ENCODE results near the gene CELF3.
A peak's percentile ranks its signal among the peaks of the same experiment; 100 is the strongest.

CELF3 gene

GRCh38 chr1:151733126-151733525 lies 16.5 kb upstream of the CELF3 start:
- Histone ChIP-seq H3K4ac (ENCODE audit: low read depth in 1 of 2, low read length in 2 of 2) (no peak overlapping the region), H3K9me3 (ENCODE audit: control insufficient read depth, low read length) (peaks cover 6% of the 10 kb centered on the region), H4K8ac (ENCODE audit: low read length) (no peak overlapping the region), H2AK5ac (ENCODE audit: low read length, severe bottlenecking) (no peak overlapping the region), H3K4me1 (ENCODE audit: control insufficient read depth, insufficient read depth, low read depth, low read length) (peaks cover 7% of the 10 kb centered on the region), H2BK12ac (ENCODE audit: low read length in 2 of 2) (no peak overlapping the region), H3K79me1 (replicated peaks; ENCODE audit: low read length, poor library complexity, severe bottlenecking) (no peaks in the 10 kb centered on the region), H3K27me3 (ENCODE audit: control insufficient read depth in 1 of 2, insufficient read depth in 1 of 2, low read length in 2 of 2) (peaks cover 0 to 29% of the 10 kb centered on the region in 2 experiments), H3K4me2 (ENCODE audit: low read length, poor library complexity, severe bottlenecking) (no peak overlapping the region), H3K14ac (ENCODE audit: low read length in 2 of 2) (peak overlapping the region in 1 of 2 experiments; percentile 18), H3K4me3 (ENCODE audit: insufficient read depth in 1 of 2, low read depth in 1 of 2, low read length in 2 of 2) (no peak overlapping the region), H4K91ac (ENCODE audit: low read length) (no peak overlapping the region), H3K18ac (ENCODE audit: low read depth in 1 of 2, low read length in 2 of 2) (no peak overlapping the region), H3K23ac (ENCODE audit: low read length in 2 of 2) (no peak overlapping the region), H3K36me3 (ENCODE audit: control insufficient read depth in 1 of 2, insufficient read depth in 2 of 2, low read depth in 1 of 2, low read length in 2 of 2) (no peaks in the 10 kb centered on the region), H2BK5ac (ENCODE audit: low read depth, low read length, poor library complexity, severe bottlenecking) (no peak overlapping the region), H2AFZ (ENCODE audit: low read depth, low read length) (no peak overlapping the region), H2BK120ac (ENCODE audit: low read depth, low read length) (no peak overlapping the region), H2BK15ac (ENCODE audit: low read depth, poor library complexity, severe bottlenecking) (no peak overlapping the region), H3K9ac (ENCODE audit: low read length) (no peak overlapping the region), H3K27ac (ENCODE audit: low read length, poor library complexity, severe bottlenecking) (no peak overlapping the region)
- 82% methylated on average over 3 of the region's 3 CpGs for WGBS
- no peak for DNase-seq

DNA sequence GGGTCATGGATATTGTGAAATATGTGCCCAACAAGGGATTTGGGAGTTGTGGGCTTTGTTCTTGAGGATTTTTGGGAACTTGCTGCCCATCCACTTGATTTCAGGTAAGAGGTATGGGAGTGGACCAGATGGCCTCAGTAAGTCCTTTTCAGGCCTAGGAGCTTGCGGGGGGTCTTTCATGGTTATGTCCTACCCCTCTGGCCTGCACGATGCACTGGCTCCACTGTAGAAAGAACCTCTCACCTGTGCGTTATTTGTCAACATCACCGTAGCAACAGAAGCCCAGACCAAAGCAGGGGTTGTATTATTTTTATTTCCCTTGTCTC lies 13.3 kb upstream of the CELF3 start:
- H3K4me3 ChIP-seq (ENCODE audit: insufficient read depth in 1 of 2, low read depth in 1 of 2, low read length in 2 of 2): no peak overlapping the region
- H3K14ac ChIP-seq (ENCODE audit: low read length in 2 of 2): no peak overlapping the region
- H3K9me3 ChIP-seq (ENCODE audit: control insufficient read depth, low read length): no peaks in the 10 kb centered on the region
- no peak overlapping the region for H2BK12ac ChIP-seq (ENCODE audit: low read length in 2 of 2)
- no peak overlapping the region for H4K8ac ChIP-seq (ENCODE audit: low read length)
- H2BK120ac ChIP-seq (ENCODE audit: low read depth, low read length): no peak overlapping the region
- H2BK15ac ChIP-seq (ENCODE audit: low read depth, poor library complexity, severe bottlenecking): no peak overlapping the region
- no peak overlapping the region for H2AK5ac ChIP-seq (ENCODE audit: low read length, severe bottlenecking)
- H3K9ac ChIP-seq (ENCODE audit: low read length): no peak overlapping the region
- no peak overlapping the region for H4K91ac ChIP-seq (ENCODE audit: low read length)
- H3K79me1 ChIP-seq (replicated peaks; ENCODE audit: low read length, poor library complexity, severe bottlenecking): no peaks in the 10 kb centered on the region
- H2BK5ac ChIP-seq (ENCODE audit: low read depth, low read length, poor library complexity, severe bottlenecking): no peak overlapping the region
- DNase-seq: no peak
- H3K4me2 ChIP-seq (ENCODE audit: low read length, poor library complexity, severe bottlenecking): no peak overlapping the region
- H3K27ac ChIP-seq (ENCODE audit: low read length, poor library complexity, severe bottlenecking): no peak overlapping the region
- H3K36me3 ChIP-seq (ENCODE audit: control insufficient read depth in 1 of 2, insufficient read depth in 2 of 2, low read depth in 1 of 2, low read length in 2 of 2): no peaks in the 10 kb centered on the region
- WGBS: 95% methylated on average over 4 of the region's 4 CpGs
- no peak overlapping the region for H3K23ac ChIP-seq (ENCODE audit: low read length in 2 of 2)
- peaks cover 0 to 53% of the 10 kb centered on the region in 2 experiments for H3K27me3 ChIP-seq (ENCODE audit: control insufficient read depth in 1 of 2, insufficient read depth in 1 of 2, low read length in 2 of 2)
- peaks cover 7% of the 10 kb centered on the region for H3K4me1 ChIP-seq (ENCODE audit: control insufficient read depth, insufficient read depth, low read depth, low read length)
- H3K4ac ChIP-seq (ENCODE audit: low read depth in 1 of 2, low read length in 2 of 2): no peak overlapping the region
- H3K18ac ChIP-seq (ENCODE audit: low read depth in 1 of 2, low read length in 2 of 2): no peak overlapping the region
- no peak overlapping the region for H2AFZ ChIP-seq (ENCODE audit: low read depth, low read length)

DNA sequence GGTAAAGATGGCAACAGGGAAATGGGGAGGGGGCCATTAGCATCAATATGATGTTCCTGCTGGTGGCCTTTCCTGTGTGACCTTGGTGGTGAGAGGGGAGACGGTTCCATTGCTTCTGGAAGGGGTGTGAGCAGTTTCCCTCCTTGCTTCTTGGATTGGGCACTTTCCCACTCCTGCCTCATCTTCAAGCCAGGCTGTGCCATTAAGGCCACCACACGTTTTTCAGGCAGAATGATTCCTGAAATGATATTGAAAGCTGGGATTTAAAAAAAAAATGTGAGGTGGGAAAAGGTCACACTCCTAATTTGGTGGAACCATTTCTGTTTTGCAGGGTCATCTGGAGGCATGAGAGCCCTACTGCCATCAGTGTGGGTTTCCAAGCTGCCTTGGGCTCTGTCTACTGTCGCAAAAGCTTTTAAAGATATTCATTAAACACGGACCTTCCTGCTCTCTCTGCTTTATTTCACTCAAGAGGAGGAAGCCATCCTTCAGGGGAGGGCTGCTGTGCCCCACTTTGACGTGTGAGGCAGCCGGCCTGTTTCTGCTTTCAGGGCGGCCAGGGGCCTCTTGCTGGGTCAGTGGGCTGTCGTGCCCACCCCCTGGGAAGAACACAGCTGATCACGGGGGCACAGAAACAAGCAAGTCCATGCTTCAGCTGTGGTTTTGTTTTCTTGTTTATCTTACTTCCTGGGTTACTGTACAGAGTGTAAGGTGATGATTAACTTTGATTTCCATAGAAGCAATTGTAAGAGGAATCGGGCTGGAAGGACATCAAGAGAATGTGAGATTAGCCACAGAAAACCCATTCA lies 12.8 kb upstream of the CELF3 start:
- Histone ChIP-seq H3K27me3 (ENCODE audit: control insufficient read depth in 1 of 2, insufficient read depth in 1 of 2, low read length in 2 of 2) (peaks cover under 1 to 55% of the 10 kb centered on the region in 2 experiments), H3K4me1 (ENCODE audit: control insufficient read depth, insufficient read depth, low read depth, low read length) (peaks cover 7% of the 10 kb centered on the region), H2BK15ac (ENCODE audit: low read depth, poor library complexity, severe bottlenecking) (no peak overlapping the region), H3K23ac (ENCODE audit: low read length in 2 of 2) (no peak overlapping the region), H3K14ac (ENCODE audit: low read length in 2 of 2) (no peak overlapping the region), H3K36me3 (ENCODE audit: control insufficient read depth in 1 of 2, insufficient read depth in 2 of 2, low read depth in 1 of 2, low read length in 2 of 2) (no peaks in the 10 kb centered on the region), H3K4ac (ENCODE audit: low read depth in 1 of 2, low read length in 2 of 2) (no peak overlapping the region), H3K4me2 (ENCODE audit: low read length, poor library complexity, severe bottlenecking) (peak overlapping the region; percentile 12), H3K9me3 (ENCODE audit: control insufficient read depth, low read length) (no peaks in the 10 kb centered on the region), H3K9ac (ENCODE audit: low read length) (no peak overlapping the region), H2BK120ac (ENCODE audit: low read depth, low read length) (no peak overlapping the region), H4K8ac (ENCODE audit: low read length) (no peak overlapping the region), H4K91ac (ENCODE audit: low read length) (no peak overlapping the region), H2AK5ac (ENCODE audit: low read length, severe bottlenecking) (no peak overlapping the region), H2AFZ (ENCODE audit: low read depth, low read length) (no peak overlapping the region), H2BK5ac (ENCODE audit: low read depth, low read length, poor library complexity, severe bottlenecking) (no peak overlapping the region), H3K27ac (ENCODE audit: low read length, poor library complexity, severe bottlenecking) (no peak overlapping the region), H3K18ac (ENCODE audit: low read depth in 1 of 2, low read length in 2 of 2) (no peak overlapping the region), H2BK12ac (ENCODE audit: low read length in 2 of 2) (no peak overlapping the region), H3K79me1 (replicated peaks; ENCODE audit: low read length, poor library complexity, severe bottlenecking) (no peaks in the 10 kb centered on the region), H3K4me3 (ENCODE audit: insufficient read depth in 1 of 2, low read depth in 1 of 2, low read length in 2 of 2) (no peak overlapping the region)
- no peak for DNase-seq
- 63% methylated on average over 10 of the region's 10 CpGs for WGBS

- Histone ChIP-seq H3K9me3 (ENCODE audit: control insufficient read depth, low read length) (no peaks in the 10 kb centered on the region), H3K4me1 (ENCODE audit: control insufficient read depth, insufficient read depth, low read depth, low read length) (peaks cover 7% of the 10 kb centered on the region), H2BK15ac (ENCODE audit: low read depth, poor library complexity, severe bottlenecking) (no peak overlapping the region), H2BK5ac (ENCODE audit: low read depth, low read length, poor library complexity, severe bottlenecking) (no peak overlapping the region), H2AFZ (ENCODE audit: low read depth, low read length) (no peak overlapping the region), H3K18ac (ENCODE audit: low read depth in 1 of 2, low read length in 2 of 2) (no peak overlapping the region), H3K4me3 (ENCODE audit: insufficient read depth in 1 of 2, low read depth in 1 of 2, low read length in 2 of 2) (peak overlapping the region in 1 of 2 experiments; percentile 51), H3K23ac (ENCODE audit: low read length in 2 of 2) (no peak overlapping the region), H3K4me2 (ENCODE audit: low read length, poor library complexity, severe bottlenecking) (peak overlapping the region; percentile 29), H2BK120ac (ENCODE audit: low read depth, low read length) (no peak overlapping the region), H3K79me1 (replicated peaks; ENCODE audit: low read length, poor library complexity, severe bottlenecking) (no peaks in the 10 kb centered on the region), H3K9ac (ENCODE audit: low read length) (peak overlapping the region; percentile 85), H2BK12ac (ENCODE audit: low read length in 2 of 2) (no peak overlapping the region), H3K27me3 (ENCODE audit: control insufficient read depth in 1 of 2, insufficient read depth in 1 of 2, low read length in 2 of 2) (peaks cover 8 to 63% of the 10 kb centered on the region in 2 experiments), H3K36me3 (ENCODE audit: control insufficient read depth in 1 of 2, insufficient read depth in 2 of 2, low read depth in 1 of 2, low read length in 2 of 2) (no peaks in the 10 kb centered on the region), H3K14ac (ENCODE audit: low read length in 2 of 2) (no peak overlapping the region), H4K91ac (ENCODE audit: low read length) (no peak overlapping the region), H4K8ac (ENCODE audit: low read length) (no peak overlapping the region), H3K4ac (ENCODE audit: low read depth in 1 of 2, low read length in 2 of 2) (no peak overlapping the region), H2AK5ac (ENCODE audit: low read length, severe bottlenecking) (no peak overlapping the region), H3K27ac (ENCODE audit: low read length, poor library complexity, severe bottlenecking) (no peak overlapping the region)
- WGBS: 59% methylated on average over 17 of the region's 19 CpGs
- no peak for DNase-seq
These were observed 11.8 kb upstream of the CELF3 start for GRCh38 chr1:151728151-151729054.
